ENCODE measurements around the gene TLR10. TPM values are rescaled to one million over a fixed set of nuclear protein-coding genes. Genes with fewer than 3 reads are reported as not detected.

TLR10 gene
- total RNA-seq, 1 experiment from 2014 or later = 0.30 TPM

- RAD21 ChIA-PET (ENCODE audit: low non-redundant PET in 1 of 2, low total read pairs in 2 of 2, uncharacterized antibody in 2 of 2, unreplicated experiment in 2 of 2) = no interaction called here
- TF ChIP-seq REST (IDR thresholded peaks at IDR 0.05; ENCODE audit: low read depth) = no peak
- TF ChIP-seq EZH2phosphoT487 (IDR thresholded peaks at IDR 0.05; ENCODE audit: borderline replicate concordance) = no peak
- no peak for TF ChIP-seq TCF7L2 (IDR thresholded peaks at IDR 0.05; ENCODE audit: borderline replicate concordance, extremely low read depth, insufficient read depth, insufficient read length)
- TF ChIP-seq ATF3 (IDR thresholded peaks at IDR 0.05) = no peak
- TF ChIP-seq ZBTB33 (IDR thresholded peaks at IDR 0.05; ENCODE audit: extremely low read depth, insufficient replicate concordance, low read length) = no peak
- TF ChIP-seq SP1 (IDR thresholded peaks at IDR 0.05; ENCODE audit: low read depth) = no peak
- no peak for TF ChIP-seq FOSL1 (IDR thresholded peaks at IDR 0.05; ENCODE audit: low read depth)
- no peak for TF ChIP-seq CTCF (IDR thresholded peaks at IDR 0.05 in 2 of 3, conservative IDR thresholded peaks at IDR 0.05 in 1 of 3; ENCODE audit: borderline replicate concordance in 1 of 3, insufficient read depth in 1 of 3, low read depth in 2 of 3, low read length in 2 of 3)
- TF ChIP-seq ZNF274 (IDR thresholded peaks at IDR 0.05; ENCODE audit: low read depth, low read length) = no peak
- TF ChIP-seq ZFX (IDR thresholded peaks at IDR 0.05) = no peak
- TF ChIP-seq RAD21 (IDR thresholded peaks at IDR 0.05; ENCODE audit: low read depth) = no peak
- TF ChIP-seq CBX3 (IDR thresholded peaks at IDR 0.05; ENCODE audit: low read depth) = no peak
- TF ChIP-seq EGR1 (IDR thresholded peaks at IDR 0.05; ENCODE audit: low read depth) = no peak
- TF ChIP-seq SRF (IDR thresholded peaks at IDR 0.05; ENCODE audit: low read depth) = no peak
- TF ChIP-seq JUND (IDR thresholded peaks at IDR 0.05) = no peak
- TF ChIP-seq YY1 (IDR thresholded peaks at IDR 0.05; ENCODE audit: extremely low read depth, insufficient replicate concordance, low read depth, low read length) = no peak
- no peak for TF ChIP-seq POLR2A (IDR thresholded peaks at IDR 0.05; ENCODE audit: borderline replicate concordance, extremely low read depth, insufficient read depth, insufficient read length)
- no peak for TF ChIP-seq EZH2 (IDR thresholded peaks at IDR 0.05)
- TF ChIP-seq ELF1 (IDR thresholded peaks at IDR 0.05; ENCODE audit: borderline replicate concordance, low read depth) = no peak
- no peak for TF ChIP-seq MAX (IDR thresholded peaks at IDR 0.05)
- DNase-seq (ENCODE audit: low read depth, low spot score) (no peak), ATAC-seq (no peak)
- POLR2A ChIA-PET = interaction anchor here (1.5 kb wide), 1 partner anchor 20 kb away, joined by 4 read pairs; the partner anchor contains the start of gene TLR10
- intact Hi-C loops (cut with micrococcal nuclease) = no loop called here
- no peak overlapping the region for H3K4me3 ChIP-seq (replicated peaks in 1 of 2; ENCODE audit: low read depth in 1 of 2, low read length in 2 of 2)
- no peak overlapping the region for H3K9ac ChIP-seq (ENCODE audit: low read length)
- no peaks in the 10 kb centered on the region for H3K9me3 ChIP-seq (ENCODE audit: control insufficient read depth in 1 of 2, insufficient read depth in 1 of 2, low read depth in 1 of 2, low read length in 2 of 2)
- H3K36me3 ChIP-seq (ENCODE audit: control insufficient read depth in 1 of 2, insufficient read depth in 2 of 2, low read length in 2 of 2) = no peaks in the 10 kb centered on the region
- no peak overlapping the region for H2AFZ ChIP-seq (ENCODE audit: low read depth, low read length, poor library complexity, severe bottlenecking)
- no TSS peak for BruUV-seq (replicated peaks)
- no peaks in the 10 kb centered on the region for H4K20me1 ChIP-seq (ENCODE audit: insufficient read depth)
- H3K27me3 ChIP-seq (ENCODE audit: insufficient read depth, low read length) = no peaks in the 10 kb centered on the region
- no peak overlapping the region for H3K27ac ChIP-seq (ENCODE audit: low read depth, low read length)
- no peaks in the 10 kb centered on the region; a peak in 1 of 4 replicates for H3K4me1 ChIP-seq (ENCODE audit: control insufficient read depth in 1 of 2, insufficient read depth in 2 of 2, low read length in 2 of 2)
- H3K9me2 ChIP-seq (ENCODE audit: insufficient read depth) = no peaks in the 10 kb centered on the region
- H3K4me2 ChIP-seq (ENCODE audit: low read length) = no peak overlapping the region
- CTCF ChIA-PET = interaction anchor here (1.7 to 2.0 kb wide), 2 partner anchors 45 to 58 kb away, joined by 4 to 5 read pairs; no protein-coding TSS in a partner anchor
- H3K79me2 ChIP-seq (ENCODE audit: insufficient read depth, low read length) = no peaks in the 10 kb centered on the region
Measured at GRCh38 chr4:38802561-38803355, 20.0 kb upstream of the TLR10 start.
